HepG2 (cell line): ENCODE data around the gene GRIK5. TPM values are rescaled to one million over a fixed set of nuclear protein-coding genes. Genes with fewer than 3 reads are reported as not detected.

Experiments
- ATF7-NPFF ChIP-seq: sonication (generic); formaldehyde crosslinking; IDR thresholded peaks from 2 replicates; pipeline ENCODE4 v1.8.1; 2023; ENCODE audit warnings: mild to moderate bottlenecking, low read depth, missing genetic modification reagents, moderate library complexity
- BCL6 ChIP-seq: IDR thresholded peaks from 2 replicates; pipeline ENCODE4 v1.6.1; 2016; ENCODE audit warnings: missing genetic modification reagents, missing compliant biosample characterization
- BHLHE40 ChIP-seq: IDR thresholded peaks from 2 replicates; pipeline ENCODE4 v1.6.1; 2011; ENCODE audit warnings: low read length, improper control_type of control experiment
- CBX2 ChIP-seq, 2 experiments: fragments of 200-600 bp in 1 of 2; sonication (generic); formaldehyde crosslinking in 1 of 2; IDR thresholded peaks; 2 replicates each; pipeline versions ENCODE4 v1.7.0 to v1.8.1; 2018 to 2022; ENCODE audit warnings: low read depth in 2 of 2, low read length in 1 of 2, mild to moderate bottlenecking in 1 of 2, missing genetic modification reagents in 1 of 2
- CEBPZ ChIP-seq: IDR thresholded peaks from 2 replicates; pipeline ENCODE4 v1.6.1; 2012; ENCODE audit warnings: low read length, improper control_type of control experiment
- DDIT3 ChIP-seq: sonication (generic); formaldehyde crosslinking; IDR thresholded peaks from 2 replicates; pipeline ENCODE4 v1.4.0; 2020; ENCODE audit warnings: mild to moderate bottlenecking, missing genetic modification reagents
- DMAP1 ChIP-seq: IDR thresholded peaks from 2 replicates; pipeline ENCODE4 v1.6.1; 2016
- ETV6 ChIP-seq: sonication (generic); formaldehyde crosslinking; conservative IDR thresholded peaks from 2 replicates; pipeline ENCODE4 v1.4.0; 2020; ENCODE audit warnings: missing genetic modification reagents
- HNRNPK ChIP-seq: fragments of 200-400 bp; formaldehyde crosslinking; IDR thresholded peaks from 2 replicates; pipeline ENCODE4 v1.6.1; 2018; ENCODE audit warnings: low read length, low read depth, moderate library complexity, mild to moderate bottlenecking; ENCODE audit not compliant: poor library complexity, severe bottlenecking
- IRF2 ChIP-seq: IDR thresholded peaks from 2 replicates; pipeline ENCODE4 v1.6.1; 2018; ENCODE audit warnings: missing genetic modification reagents, missing compliant biosample characterization
- ISX ChIP-seq: sonication (generic); formaldehyde crosslinking; conservative IDR thresholded peaks from 2 replicates; pipeline ENCODE4 v1.5.0; 2020; ENCODE audit warnings: missing genetic modification reagents
- SAP130 ChIP-seq: IDR thresholded peaks from 2 replicates; pipeline ENCODE4 v1.6.1; 2016; ENCODE audit warnings: low read depth
- ZBTB1 ChIP-seq: sonication (generic); formaldehyde crosslinking; IDR thresholded peaks from 2 replicates; pipeline ENCODE4 v1.4.0; 2020; ENCODE audit warnings: missing genetic modification reagents, borderline replicate concordance
- ZHX1 ChIP-seq: sonication (generic); formaldehyde crosslinking; IDR thresholded peaks from 2 replicates; pipeline ENCODE4 v1.8.1; 2022; ENCODE audit warnings: low read depth, mild to moderate bottlenecking, missing genetic modification reagents
- ZNF556 ChIP-seq: sonication (generic); formaldehyde crosslinking; IDR thresholded peaks from 2 replicates; pipeline ENCODE4 v1.4.0; 2020; ENCODE audit warnings: mild to moderate bottlenecking, missing genetic modification reagents, borderline replicate concordance
- ZNF558 ChIP-seq: sonication (generic); formaldehyde crosslinking; IDR thresholded peaks from 2 replicates; pipeline ENCODE4 v1.9.0; 2022; ENCODE audit warnings: mild to moderate bottlenecking, missing genetic modification reagents, borderline replicate concordance
- ZNF629 ChIP-seq: sonication (generic); formaldehyde crosslinking; conservative IDR thresholded peaks from 2 replicates; pipeline ENCODE4 v1.5.0; 2020; ENCODE audit warnings: missing genetic modification reagents
- ZNF660 ChIP-seq: sonication (generic); formaldehyde crosslinking; IDR thresholded peaks from 2 replicates; pipeline ENCODE4 v1.5.1; 2020; ENCODE audit warnings: mild to moderate bottlenecking, low read depth, missing genetic modification reagents, borderline replicate concordance
- ZNF839 ChIP-seq: sonication (generic); formaldehyde crosslinking; IDR thresholded peaks from 2 replicates; pipeline ENCODE4 v1.4.0; 2020; ENCODE audit warnings: missing genetic modification reagents, mild to moderate bottlenecking, borderline replicate concordance
- ZNF850 ChIP-seq: sonication (generic); formaldehyde crosslinking; conservative IDR thresholded peaks from 2 replicates; pipeline ENCODE4 v1.9.0; 2021; ENCODE audit warnings: mild to moderate bottlenecking, missing genetic modification reagents
- polyA plus RNA-seq, 8 experiments: library from polyadenylated mRNA; depleted of rRNA in 3 of 8; stranded (reverse) in 7 of 8; unstranded in 1 of 8; fragments of >200 nt; fragmentation: Illumina TruSeq in 4 of 8; extraction: Trizol in 4 of 8; gene quantifications; 2 replicates each; pipeline versions ENCODE4 v1.2.1 to v1.2.3, GENCODE V29; 2011 to 2016; ENCODE audit warnings: low read depth in 4 of 8, missing spikeins in 1 of 8, mixed read lengths in 1 of 8; ENCODE audit not compliant: insufficient read depth in 1 of 8
- total RNA-seq, 5 experiments: library from RNA; depleted of rRNA; stranded (reverse); fragments of >200 nt; fragmentation: Illumina TruSeq; extraction: Trizol; gene quantifications; 2 replicates each; pipeline ENCODE4 v1.2.3, GENCODE V29; 2016; ENCODE audit warnings: low read depth in 1 of 5
- TF ChIP-seq, protein P1 (sequence below), 2 experiments: sonication (generic) in 1 of 2; formaldehyde crosslinking in 1 of 2; IDR thresholded peaks; 2 replicates each; pipeline versions ENCODE4 v1.4.0 to v1.6.1; 2018 to 2020; ENCODE audit warnings: missing genetic modification reagents in 2 of 2, borderline replicate concordance in 1 of 2, low read depth in 1 of 2, mild to moderate bottlenecking in 1 of 2, missing biosample characterization in 1 of 2

The GRIK5 gene
- total and polyA plus RNA-seq, 2 of the 13 experiments (the other 11 are each of a cell fraction or from before 2014, with no cell fraction given): not detected

DNA sequence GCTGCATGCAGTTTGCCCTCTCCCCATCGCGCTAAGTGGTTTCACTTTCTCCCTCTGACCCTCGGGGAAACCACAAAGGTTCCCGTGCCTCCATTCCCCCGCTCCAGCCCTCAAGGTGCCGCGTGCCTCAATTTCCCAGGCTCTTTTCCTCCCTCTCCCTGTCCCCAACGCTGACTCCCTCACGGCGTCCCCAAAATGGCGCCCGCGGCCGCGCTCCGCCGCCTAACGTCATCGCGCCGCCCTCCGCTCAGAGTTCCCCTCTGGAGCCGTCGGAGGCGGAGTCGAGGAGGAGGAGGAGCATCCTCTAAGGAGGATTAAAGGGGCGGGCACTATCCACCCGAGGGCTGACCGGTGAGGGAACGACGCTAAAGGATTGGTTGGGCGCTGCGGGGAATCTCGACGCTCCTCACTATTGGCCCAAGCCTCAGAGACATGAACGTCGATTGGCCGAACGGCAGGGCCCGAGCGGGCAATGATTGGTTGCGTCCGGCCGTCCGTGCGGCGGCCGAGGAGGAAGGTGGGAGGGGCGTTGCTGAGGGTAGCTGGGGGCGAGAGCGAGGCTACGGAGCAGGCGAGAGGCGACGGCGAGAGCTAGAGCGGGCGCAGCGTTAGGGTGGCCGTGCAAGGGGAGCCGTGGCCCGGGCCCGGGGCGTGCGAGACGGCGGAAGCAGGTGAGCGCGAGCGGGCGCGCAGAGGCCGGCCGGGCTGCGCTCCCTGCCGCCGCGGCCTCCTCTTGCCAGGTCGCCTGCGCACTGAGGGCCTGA, 5.8 kb upstream of the GRIK5 start, which contains the start of gene ZNF574 (continued):
- TF ChIP-seq DDIT3 (CRISPR knock-in tag): no peak
- no peak for TF ChIP-seq ZNF556 (CRISPR knock-in tag)
- TF ChIP-seq CBX2 (IDR thresholded peaks at IDR 0.05; ENCODE audit: low read depth, low read length): no peak
- TF ChIP-seq CBX2 (CRISPR knock-in tag; IDR thresholded peaks at IDR 0.05; ENCODE audit: low read depth): no peak
- TF ChIP-seq ZHX1: peak; percentile 82; the same call in 1 of the 2 replicates
- no peak for TF ChIP-seq ZNF629 (CRISPR knock-in tag)
- TF ChIP-seq ZNF850 (CRISPR knock-in tag): no peak
- TF ChIP-seq SAP130 (CRISPR knock-in tag): peak; percentile 69
- no peak for TF ChIP-seq ZNF839 (CRISPR knock-in tag)
- TF ChIP-seq ZBTB1 (CRISPR knock-in tag): no peak
- TF ChIP-seq HNRNPK: peak; percentile 89
- TF ChIP-seq BCL6: no peak
- TF ChIP-seq DMAP1: peak; percentile 93
- TF ChIP-seq, protein P1, sequence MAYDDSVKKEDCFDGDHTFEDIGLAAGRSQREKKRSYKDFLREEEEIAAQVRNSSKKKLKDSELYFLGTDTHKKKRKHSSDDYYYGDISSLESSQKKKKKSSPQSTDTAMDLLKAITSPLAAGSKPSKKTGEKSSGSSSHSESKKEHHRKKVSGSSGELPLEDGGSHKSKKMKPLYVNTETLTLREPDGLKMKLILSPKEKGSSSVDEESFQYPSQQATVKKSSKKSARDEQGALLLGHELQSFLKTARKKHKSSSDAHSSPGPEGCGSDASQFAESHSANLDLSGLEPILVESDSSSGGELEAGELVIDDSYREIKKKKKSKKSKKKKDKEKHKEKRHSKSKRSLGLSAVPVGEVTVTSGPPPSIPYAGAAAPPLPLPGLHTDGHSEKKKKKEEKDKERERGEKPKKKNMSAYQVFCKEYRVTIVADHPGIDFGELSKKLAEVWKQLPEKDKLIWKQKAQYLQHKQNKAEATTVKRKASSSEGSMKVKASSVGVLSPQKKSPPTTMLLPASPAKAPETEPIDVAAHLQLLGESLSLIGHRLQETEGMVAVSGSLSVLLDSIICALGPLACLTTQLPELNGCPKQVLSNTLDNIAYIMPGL (CRISPR knock-in tag; IDR thresholded peaks at IDR 0.05; ENCODE audit: borderline replicate concordance in 1 of 2, low read depth in 1 of 2): peak; percentile 13 to 55; a peak in 2 of 4 replicates
- TF ChIP-seq ZNF660: no peak
- TF ChIP-seq CEBPZ: peak; percentile 46; the same call in 1 of the 2 replicates
- TF ChIP-seq ETV6 (CRISPR knock-in tag): peak; percentile 73
- no peak for TF ChIP-seq BHLHE40
- TF ChIP-seq ZNF558: peak; percentile 87; the same call in 1 of the 2 replicates
- TF ChIP-seq ATF7-NPFF (CRISPR knock-in tag): peak; percentile 86
- no peak for TF ChIP-seq ISX (CRISPR knock-in tag)
- peak; percentile 18; the same call in 1 of the 2 replicates for TF ChIP-seq IRF2 (CRISPR knock-in tag)
